NCI-H460 (cell line): ENCODE data around the gene FFAR1. TPM values are rescaled to one million over a fixed set of nuclear protein-coding genes. Genes with fewer than 3 reads are reported as not detected.
"Not testable (repeated sequence)": the region's sequence is repeated elsewhere in the genome, so short reads cannot be mapped to it uniquely, and the experiment has no call there.

ENCODE experiments used
- DNase-seq: peaks from one replicate; pipeline ENCODE4 v3.0.0-alpha.2; 2016; ENCODE audit warnings: low read depth; ENCODE audit errors: extremely low read depth
- total RNA-seq: library from RNA; depleted of rRNA; stranded (reverse); fragments of >200 nt; shearing (Covaris generic); gene quantifications from 2 replicates; pipeline ENCODE4 v1.2.3, GENCODE V29; 2014

FFAR1 gene
- total RNA-seq, 1 experiment from 2014 or later, result not detected

DNA sequence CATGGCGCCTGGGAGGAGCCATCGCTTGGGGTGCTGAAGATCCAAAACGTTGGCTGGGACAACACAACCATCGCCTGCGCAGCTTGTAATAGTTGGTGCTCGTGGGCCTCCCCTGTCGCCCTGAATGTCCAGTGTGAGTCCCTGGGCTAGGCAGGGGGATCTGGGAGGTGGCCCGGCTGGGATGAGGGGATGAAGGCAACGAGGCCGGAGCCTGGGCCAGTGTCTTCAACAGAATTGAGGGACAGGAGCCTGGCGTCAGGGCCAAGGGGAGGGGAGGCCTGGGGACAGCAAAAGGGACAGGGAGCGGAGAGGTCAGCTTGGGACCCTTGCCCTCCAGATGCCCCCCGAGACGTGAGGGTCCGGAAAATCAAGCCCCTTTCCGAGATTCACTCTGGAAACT, 6.7 kb upstream of the FFAR1 start:
- no peak for DNase-seq

DNA sequence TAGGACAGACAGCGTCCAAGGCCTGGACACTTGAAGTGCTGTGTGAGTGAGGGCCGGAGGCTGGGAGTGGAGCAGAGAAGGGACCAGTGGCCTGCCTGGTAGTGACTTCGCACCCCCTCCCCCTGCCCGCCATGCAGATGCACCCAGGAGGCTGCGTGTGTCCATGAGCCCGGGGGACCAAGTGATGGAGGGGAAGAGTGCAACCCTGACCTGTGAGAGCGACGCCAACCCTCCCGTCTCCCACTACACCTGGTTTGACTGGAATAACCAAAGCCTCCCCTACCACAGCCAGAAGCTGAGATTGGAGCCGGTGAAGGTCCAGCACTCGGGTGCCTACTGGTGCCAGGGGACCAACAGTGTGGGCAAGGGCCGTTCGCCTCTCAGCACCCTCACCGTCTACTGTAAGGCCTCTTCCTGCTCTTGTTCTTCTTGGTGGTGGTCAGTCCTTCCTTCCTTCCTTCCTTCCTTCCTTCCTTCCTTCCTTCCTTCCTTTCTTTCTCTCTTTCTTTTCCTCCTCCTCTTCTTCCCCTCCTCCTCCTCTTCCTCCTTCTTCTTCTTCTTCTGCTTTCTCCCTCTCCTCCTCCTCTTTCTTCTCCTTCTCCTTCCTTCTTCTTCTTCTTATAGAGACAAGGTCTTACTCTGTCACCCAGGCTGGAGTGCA, 6.0 kb upstream of the FFAR1 start:
- DNase-seq, result no peak

DNA sequence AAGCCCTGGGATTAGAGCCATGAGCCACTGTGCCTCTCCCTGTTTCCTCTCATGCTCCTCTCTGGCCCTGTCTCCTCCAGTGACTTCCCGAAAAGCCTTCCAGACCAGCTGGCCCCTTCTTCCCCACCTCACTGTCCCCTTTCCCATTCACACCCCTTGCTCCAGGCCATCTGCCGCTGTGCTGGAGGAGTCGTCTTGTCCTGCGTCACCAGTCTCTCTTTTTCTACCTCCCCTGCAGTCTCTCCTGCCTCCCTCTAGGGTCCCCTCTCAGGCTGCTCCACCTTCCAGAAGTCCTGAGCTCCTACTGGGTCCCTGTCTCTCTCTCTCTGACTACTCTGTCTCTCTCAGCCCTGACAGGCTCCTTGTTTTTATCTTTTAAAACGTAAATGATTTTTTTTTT, 5.3 kb upstream of the FFAR1 start:
- DNase-seq, result no peak

DNA sequence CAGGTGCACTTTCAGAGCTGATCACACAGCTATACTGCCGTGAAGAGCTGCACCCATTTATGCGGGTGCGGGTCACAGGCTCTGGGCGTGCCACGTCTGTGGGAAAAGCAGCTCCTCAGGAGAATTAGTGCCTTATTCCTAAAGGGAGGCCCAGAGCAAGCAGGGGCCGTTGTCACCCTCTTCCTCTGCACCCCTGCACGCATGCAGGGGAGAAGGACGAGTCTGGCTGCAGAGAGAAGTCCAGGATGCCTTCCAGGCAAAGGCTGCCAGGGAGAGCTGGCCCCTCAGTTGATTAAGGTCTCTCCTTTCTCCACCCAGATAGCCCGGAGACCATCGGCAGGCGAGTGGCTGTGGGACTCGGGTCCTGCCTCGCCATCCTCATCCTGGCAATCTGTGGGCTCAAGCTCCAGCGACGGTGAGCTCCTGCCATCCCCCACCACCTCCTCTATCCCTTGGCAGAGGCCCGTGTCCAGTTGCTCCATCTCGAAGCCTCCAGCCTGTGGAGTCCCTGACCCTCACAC, 3.1 kb upstream of the FFAR1 start:
- no peak for DNase-seq

DNA sequence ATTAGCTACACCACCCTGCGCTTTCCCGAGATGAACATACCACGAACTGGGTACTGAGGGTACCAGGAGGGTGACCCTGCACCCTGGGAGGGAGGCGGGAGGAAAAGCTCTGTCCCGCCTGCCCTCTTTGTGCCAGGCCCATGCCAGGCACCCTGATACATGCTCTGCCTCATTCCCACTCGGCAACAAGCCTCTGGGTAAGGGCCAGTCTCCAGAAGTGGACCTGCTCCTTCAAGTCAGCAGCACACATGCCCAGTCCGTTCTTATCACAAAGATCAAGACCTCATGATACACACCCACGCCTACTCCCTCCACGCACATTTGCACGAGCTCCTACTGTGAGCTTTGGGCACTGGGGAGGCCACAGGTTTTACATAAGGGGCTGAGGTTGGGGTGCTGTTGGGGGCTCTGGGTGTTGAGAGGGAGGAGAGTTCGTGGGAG, 2.0 kb upstream of the FFAR1 start:
- no peak for DNase-seq

DNA sequence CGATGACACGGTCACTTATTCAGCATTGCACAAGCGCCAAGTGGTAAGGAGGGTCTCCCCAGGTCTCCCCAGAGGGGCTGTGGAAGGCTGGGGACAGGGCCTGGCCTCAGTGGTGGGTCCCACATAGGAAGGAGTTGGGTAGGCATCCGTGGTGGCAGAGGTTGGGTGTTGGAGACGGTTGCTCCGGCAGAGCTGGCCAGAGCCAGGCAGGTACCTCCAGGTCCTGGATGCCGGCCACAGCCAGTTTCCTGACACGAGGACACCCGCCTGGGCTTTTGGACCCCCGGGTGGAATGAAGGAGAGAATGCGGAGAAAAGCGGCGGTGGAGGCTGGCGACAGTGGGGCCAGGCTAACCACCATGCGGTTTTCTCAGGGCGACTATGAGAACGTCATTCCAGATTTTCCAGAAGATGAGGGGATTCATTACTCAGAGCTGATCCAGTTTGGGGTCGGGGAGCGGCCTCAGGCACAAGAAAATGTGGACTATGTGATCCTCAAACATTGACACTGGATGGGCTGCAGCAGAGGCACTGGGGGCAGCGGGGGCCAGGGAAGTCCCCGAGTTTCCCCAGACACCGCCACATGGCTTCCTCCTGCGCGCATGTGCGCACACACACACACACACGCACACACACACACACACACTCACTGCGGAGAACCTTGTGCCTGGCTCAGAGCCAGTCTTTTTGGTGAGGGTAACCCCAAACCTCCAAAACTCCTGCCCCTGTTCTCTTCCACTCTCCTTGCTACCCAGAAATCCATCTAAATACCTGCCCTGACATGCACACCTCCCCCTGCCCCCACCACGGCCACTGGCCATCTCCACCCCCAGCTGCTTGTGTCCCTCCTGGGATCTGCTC, 1.3 kb upstream of the FFAR1 start:
- DNase-seq, result no peak

DNA sequence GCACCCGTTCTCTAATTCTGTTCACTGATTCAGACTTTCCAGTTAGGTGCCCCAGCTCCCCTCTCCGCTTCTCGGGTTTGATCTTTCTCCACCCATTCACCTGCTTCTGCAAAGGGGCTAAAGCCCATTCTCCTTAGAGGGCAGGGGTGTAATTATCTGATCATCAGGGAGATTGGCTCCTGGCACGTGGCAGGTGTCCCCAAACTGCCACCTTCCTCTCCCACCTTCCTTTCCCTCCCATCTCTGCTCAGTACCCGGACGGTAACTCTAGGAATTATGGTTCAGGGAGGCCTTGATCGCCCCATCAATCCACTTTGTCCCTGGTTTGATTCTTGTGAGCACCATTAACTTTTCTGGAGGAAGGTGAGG, 212 bp downstream of the FFAR1 start:
- DNase-seq, result no peak

DNA sequence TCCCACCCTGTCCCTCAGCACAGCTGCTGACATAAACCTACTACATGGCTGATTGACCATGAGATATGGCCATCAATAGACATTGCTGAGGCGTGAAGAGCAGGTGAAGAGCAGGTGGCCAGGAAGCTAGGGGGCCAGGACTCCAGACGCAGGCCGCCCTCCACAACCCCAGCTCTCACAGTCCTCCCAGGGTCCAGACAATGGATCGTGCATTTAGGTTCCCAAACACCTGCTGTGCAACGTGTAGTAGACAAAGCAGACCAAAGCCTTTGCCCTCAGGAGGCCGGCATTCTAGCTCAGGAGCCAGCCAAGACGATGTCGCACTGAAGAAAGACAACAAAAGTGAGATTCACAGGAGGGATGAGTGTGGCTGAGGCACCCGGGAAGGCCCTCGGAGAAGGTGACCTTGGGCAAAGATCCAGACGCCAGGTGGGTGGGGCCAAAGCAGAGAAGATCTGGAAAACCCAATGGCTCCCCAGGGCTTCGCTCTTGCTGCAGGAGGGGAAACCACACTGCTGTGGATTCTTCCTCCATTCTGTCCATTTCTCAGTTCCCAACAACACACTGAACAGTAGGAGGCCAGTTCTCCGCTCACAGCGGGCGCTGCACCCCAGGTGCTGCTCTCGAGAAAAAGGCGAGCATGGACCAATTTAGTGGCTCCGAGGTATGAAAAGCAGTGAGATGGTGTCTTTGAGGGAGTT, 1.4 kb downstream of the FFAR1 start:
- no peak for DNase-seq

DNA sequence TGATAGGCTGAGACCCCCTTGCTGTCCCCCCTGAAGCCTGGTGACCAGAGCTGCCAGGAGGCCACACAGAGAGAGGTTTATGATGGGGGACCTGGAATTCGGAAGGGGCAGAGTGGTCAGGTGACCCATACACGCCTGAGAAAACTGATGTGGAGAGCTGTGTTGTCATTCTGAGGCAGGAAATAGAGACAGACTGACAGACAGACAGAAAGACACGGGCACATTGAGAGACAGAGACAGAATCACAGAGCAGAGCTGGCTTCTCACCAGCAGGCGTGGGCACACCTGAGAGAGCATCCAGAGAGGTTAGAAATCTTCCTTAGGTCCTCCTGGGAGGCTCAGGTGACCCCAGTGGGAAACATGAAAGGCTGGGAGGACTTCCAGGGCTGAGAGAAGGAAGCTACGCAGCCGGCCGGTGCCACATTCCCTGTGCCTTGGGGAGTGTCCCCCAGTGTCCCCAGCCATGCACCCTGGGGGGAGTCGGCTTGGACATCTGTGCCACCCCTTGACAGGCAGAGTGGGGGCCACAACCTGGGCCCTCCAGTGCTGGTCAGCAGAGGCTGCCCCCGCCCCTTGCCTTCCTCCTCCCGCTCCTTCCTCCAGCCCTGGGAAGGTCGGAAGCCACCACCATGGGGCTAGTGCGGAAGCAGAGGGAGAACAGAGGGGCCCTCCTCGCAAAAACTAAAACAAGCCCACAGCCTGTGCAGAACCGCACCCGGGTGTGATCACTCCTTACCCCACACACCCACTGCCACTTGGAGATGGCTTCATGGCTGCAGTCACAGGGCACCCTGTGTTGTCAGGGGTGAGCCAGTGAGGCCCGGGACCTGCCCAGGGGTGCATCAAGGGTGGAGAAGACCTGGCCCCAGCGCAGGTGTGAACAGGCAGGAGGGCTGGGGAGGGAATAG, 2.2 kb downstream of the FFAR1 start:
- no peak for DNase-seq

DNA sequence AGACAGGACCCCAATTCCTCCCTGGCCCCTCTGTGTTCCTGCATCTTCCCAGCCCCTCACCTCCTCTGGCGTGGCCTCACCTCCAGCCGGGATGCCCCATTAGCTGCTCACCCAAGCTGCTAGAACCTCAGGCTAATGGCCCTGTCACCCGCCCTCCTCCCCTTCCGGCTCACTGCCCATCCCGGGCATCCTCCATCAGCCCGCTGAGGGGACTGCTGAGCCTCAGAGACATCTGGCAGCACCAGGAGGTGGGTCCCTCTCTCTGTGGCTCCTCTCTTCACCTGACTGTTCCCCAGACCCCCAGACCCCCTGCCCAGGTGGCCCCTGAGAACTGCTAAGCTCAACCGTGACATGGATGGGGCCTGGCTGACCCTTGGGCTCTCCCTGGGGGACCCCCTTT, 2.9 kb downstream of the FFAR1 start:
- no peak for DNase-seq

DNA sequence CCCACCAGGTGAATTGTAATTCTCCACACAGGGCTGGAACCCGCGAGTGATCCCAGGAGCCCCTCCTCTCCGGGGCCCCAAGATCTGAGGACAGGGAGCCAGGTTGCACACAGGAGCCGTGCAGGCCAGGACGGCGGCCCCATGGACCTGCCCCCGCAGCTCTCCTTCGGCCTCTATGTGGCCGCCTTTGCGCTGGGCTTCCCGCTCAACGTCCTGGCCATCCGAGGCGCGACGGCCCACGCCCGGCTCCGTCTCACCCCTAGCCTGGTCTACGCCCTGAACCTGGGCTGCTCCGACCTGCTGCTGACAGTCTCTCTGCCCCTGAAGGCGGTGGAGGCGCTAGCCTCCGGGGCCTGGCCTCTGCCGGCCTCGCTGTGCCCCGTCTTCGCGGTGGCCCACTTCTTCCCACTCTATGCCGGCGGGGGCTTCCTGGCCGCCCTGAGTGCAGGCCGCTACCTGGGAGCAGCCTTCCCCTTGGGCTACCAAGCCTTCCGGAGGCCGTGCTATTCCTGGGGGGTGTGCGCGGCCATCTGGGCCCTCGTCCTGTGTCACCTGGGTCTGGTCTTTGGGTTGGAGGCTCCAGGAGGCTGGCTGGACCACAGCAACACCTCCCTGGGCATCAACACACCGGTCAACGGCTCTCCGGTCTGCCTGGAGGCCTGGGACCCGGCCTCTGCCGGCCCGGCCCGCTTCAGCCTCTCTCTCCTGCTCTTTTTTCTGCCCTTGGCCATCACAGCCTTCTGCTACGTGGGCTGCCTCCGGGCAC, 3.9 kb downstream of the FFAR1 start:
- DNase-seq, result no peak

DNA sequence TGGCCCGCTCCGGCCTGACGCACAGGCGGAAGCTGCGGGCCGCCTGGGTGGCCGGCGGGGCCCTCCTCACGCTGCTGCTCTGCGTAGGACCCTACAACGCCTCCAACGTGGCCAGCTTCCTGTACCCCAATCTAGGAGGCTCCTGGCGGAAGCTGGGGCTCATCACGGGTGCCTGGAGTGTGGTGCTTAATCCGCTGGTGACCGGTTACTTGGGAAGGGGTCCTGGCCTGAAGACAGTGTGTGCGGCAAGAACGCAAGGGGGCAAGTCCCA, 4.4 kb downstream of the FFAR1 start:
- DNase-seq, result no peak

DNA sequence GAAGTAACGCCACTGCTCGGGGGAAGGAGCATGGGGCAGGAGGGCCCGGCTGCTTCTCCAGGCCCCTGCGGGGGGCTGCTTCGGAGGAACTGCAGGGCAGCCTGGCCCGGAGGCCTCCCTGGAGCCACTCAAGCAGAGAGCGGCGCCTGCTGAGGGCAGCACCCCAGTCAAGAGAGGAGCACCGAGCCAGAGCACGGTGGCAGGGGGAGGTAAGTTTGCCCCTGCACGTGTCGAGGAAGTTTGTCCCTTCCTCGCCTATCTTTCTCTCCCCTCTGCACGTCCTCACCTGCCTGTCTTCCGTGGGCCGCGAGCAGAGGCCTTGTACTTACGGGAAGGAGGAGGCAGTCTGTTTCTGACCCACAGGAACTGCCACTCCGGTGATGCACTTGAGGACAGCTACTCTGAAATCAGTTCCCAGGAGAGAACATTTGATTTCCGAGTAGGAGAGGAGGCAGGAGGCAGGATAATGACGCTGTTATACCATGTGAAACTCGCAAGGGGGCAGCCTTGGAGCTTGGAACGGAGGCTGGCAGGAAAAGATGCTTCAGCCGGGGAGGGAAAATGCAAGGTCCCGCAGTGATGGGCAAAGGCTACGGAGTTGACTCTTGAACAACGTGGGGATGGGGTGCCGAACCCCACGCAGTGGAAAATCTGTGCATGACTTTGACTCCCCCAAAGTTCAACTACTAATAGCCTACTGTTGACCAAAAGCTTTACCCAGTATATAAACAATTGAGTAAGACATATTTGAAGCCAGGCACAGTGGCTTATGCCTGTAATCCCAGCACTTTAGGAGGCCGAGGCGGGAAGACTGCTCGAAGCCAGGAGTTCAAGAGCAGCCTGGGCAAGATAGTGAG, 5.0 kb downstream of the FFAR1 start:
- DNase-seq, result peak; percentile 60

DNA sequence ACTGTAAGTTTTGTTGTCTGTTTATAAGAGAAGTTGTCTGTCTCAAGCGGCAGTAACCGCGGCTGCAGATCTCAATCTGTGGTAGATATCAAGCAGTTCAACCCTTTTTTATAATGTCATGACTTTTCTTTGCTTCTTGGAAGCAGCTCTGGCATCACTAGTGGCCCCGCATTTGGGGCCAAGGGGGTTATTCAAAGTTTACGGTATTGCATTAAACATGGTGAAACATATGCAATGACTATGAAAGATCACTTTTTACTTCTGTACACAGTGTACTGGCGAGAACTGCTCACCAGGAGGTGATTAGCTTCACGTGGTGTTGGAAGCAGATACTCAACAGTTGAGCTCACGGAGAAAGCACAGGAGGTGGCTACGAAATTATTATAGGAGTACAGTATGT, 5.9 kb downstream of the FFAR1 start:
- no peak for DNase-seq

DNA sequence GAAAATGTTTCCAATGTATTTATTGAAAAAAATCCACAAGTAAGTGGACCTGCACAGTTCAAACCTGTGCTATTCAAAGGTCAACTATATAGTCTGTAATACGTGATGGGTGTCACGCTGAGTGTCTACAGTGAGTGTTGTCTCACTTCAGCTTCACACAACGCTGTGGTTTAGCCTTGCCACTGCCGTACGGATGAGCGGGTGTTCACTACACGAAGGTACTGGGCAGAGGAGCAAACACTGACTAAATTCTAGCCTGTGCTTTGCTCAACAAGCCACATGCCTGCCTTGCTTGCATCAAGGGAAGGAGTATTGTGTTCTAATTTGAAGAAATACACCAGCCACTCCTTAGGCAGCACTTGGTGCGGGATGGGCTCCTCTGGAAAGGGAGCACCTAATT, 7.2 kb downstream of the FFAR1 start:
- no peak for DNase-seq

DNA sequence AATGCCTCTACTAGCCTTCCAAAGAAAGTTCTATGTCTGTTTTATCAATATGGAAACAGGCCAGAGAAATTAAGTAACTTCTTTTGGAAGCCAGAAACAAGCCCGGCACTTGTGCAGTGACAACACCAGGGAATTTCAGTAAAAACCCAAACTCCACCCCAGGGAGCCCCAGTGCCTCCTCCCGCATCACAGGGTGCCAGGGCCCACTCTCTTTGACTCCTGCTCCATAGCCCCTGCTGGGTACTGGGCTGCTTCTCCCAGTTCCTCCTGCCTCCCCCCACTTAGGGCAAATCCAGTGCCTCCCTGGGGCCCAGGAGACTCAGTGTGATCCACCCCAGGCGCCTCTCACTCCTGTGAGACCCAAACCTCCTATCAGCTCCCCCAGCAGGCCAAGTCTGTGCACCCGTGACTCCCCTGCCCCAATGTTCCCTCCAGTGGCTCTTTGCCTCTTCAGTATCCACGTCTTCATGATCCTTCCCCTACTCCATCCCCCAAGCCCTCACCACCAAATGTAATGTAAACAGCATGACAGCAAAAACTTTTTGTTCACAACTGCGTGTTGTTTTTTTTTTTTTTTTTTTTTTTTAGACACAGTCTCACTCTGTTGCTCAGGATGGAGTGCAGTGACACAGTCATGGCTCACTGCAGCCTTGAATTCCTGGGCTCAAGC, 8.2 kb downstream of the FFAR1 start:
- no peak for DNase-seq

DNA sequence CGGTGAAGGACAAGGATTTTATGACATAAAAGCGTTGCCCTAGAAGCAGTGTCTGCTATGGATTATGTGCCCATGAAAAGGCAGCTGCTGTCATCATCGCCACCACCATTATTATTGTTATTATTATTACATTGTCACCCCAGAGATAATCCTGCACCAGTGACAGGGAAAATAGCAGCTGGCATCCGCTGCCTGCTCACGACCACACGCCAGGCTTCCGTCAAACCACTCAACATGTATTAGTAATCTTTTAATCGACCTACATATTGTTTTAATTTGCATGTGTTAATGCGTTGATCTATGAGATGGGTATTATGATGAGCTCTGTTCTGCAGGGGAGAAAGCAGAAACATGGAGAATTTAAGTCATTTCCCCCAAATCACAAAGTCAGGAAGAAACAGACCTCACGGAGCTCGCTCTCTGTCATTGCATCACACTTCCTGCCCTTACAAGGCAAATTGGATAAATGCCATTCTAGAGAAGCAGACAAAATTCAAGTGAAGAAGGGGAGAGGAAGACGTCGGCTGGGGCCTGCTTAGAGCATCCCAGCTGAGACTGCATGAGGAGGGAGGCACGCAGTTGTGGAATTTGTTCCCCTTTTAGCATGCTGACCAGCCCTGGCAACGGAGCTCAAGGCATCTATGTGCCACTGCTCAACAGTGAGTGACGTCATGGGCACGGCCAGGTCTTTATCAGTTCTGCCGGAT, 10.3 kb downstream of the FFAR1 start, which contains the start of gene FFAR3:
Gene FFAR3 (plus strand): TSS at position 594 of the 707 bp plus-strand sequence. CDS start 431 bp downstream, outside the sequence.
- no peak for DNase-seq

DNA sequence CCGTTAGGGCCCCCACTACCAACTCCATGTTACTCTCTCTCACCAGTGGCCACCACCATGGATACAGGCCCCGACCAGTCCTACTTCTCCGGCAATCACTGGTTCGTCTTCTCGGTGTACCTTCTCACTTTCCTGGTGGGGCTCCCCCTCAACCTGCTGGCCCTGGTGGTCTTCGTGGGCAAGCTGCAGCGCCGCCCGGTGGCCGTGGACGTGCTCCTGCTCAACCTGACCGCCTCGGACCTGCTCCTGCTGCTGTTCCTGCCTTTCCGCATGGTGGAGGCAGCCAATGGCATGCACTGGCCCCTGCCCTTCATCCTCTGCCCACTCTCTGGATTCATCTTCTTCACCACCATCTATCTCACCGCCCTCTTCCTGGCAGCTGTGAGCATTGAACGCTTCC, 11.1 kb downstream of the FFAR1 start:
- not testable (repeated sequence) for DNase-seq
